ENCODE data around the gene ZNF556.

ZNF556 gene

DNA sequence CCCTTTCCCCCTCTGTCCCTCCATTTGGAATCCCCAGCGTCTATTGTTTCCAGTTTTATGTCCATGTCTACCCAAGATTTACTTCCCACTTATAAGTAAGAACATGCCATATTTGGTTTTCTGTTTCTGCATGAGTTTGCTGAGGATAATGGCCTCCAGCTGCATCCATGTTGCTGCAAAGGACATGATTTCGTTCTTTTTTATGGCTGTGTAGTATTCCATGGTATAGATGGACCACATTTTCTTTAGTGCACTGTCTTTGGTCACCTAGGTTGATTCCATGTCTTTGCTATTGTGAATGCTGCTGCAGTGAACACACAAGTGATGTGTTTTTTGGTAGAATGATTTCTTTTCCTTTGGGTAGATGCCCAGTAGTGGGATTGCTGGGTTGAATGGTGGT lies 22.0 kb upstream of the ZNF556 start:
- FAIRE-seq: no peak
- DNase-seq (ENCODE audit: insufficient read length, low spot score): no peak
- TF ChIP-seq CTCF (IDR thresholded peaks at IDR 0.05; ENCODE audit: insufficient read depth, missing control alignments): no peak

- no peak for FAIRE-seq
- no peak for TF ChIP-seq CTCF (IDR thresholded peaks at IDR 0.05; ENCODE audit: insufficient read depth, missing control alignments)
- no peak for DNase-seq (ENCODE audit: insufficient read length, low spot score)
Measured at GRCh38 chr19:2846180-2846894, 20.8 kb upstream of the ZNF556 start.

DNA sequence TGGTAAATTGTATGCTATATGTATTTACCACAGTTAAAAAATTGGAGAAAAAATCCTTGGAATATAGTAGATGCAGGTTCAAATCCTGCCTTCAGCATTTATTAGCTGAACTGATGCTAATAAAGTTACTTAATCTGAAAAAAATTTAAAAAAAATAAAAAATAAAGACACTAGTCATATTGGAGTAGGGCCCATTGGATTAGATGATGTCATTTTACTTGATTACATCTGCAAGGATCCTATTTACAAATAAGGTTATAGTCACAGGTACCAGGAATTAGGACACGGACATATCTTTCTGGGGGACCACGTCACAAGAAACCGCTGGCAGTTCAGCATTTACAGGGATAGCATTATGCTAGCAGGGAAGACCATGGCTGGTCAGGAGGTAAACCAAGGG lies 19.6 kb upstream of the ZNF556 start:
- DNase-seq (ENCODE audit: insufficient read length, low spot score) (no peak), FAIRE-seq (no peak)
- TF ChIP-seq CTCF (IDR thresholded peaks at IDR 0.05; ENCODE audit: insufficient read depth, missing control alignments): no peak

DNA sequence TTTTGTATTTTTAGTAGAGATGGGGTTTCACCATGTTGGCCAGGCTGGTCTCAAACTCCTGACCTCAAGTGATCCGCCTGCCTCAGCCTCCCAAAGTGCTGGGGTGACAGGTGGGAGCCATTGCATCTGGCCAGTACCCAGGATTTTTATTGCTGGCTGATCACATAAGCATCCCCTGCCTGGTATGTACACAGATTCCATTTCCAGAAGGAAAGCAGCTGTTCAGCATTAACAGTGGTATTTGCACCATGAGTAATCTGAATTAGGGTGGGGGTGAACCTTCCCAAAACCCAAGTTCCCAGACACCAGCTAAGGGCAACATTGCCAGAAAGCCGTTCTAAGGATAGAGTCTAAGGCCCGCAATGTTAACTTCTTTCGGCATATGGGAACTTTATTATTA lies 18.5 kb upstream of the ZNF556 start:
- TF ChIP-seq CTCF (IDR thresholded peaks at IDR 0.05; ENCODE audit: insufficient read depth, missing control alignments): no peak
- DNase-seq (ENCODE audit: insufficient read length, low spot score) (no peak), FAIRE-seq (no peak)

DNA sequence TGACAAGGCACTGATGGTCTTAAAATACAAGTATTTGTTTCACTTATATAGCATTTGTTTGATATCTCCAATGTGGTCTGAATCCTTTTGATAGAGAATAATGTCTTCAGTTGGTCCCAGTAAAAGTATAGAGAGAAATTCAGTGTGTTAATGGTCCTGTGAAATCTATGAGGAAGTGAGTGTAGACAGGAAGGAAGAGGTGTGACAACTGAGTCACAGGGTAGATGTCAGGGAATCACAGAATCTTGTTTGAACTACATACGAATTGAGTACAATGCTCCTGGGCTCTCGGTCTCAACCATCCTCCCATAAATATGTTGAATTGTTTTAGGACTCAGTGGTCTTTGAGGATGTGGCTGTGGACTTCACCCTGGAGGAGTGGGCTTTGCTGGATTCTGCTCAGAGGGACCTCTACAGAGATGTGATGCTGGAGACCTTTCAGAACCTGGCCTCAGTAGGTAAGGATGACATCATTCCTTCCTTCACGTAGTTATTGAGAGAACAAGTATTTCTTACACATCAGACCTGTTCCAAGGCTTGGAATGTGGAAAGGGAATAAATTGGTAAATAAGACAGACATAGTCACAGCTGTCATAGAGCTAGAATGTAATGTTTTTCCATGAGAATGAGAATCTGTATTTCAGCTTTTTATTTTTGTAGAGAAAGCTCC lies 16.7 kb upstream of the ZNF556 start:
- no peak for FAIRE-seq
- DNase-seq (ENCODE audit: insufficient read length, low spot score): no peak

GRCh38 chr19:2852598-2852997 lies 14.5 kb upstream of the ZNF556 start:
- FAIRE-seq: no peak

More for the DNA sequence above, 16.7 kb upstream of the ZNF556 start:
- no peak for TF ChIP-seq CTCF (IDR thresholded peaks at IDR 0.05; ENCODE audit: insufficient read depth, missing control alignments)

More at GRCh38 chr19:2852598-2852997, 14.5 kb upstream of the ZNF556 start:
- TF ChIP-seq CTCF (IDR thresholded peaks at IDR 0.05; ENCODE audit: insufficient read depth, missing control alignments): no peak
- no peak for DNase-seq (ENCODE audit: insufficient read length, low spot score)

Measured in D721Med (cell line).